IMR-90 (cell line): Measurements from ENCODE around the gene NECTIN2. TPM values are rescaled to one million over a fixed set of nuclear protein-coding genes. Genes with fewer than 3 reads are reported as not detected.
"Not testable (repeated sequence)": the region's sequence is repeated elsewhere in the genome, so short reads cannot be mapped to it uniquely, and the experiment has no call there.

Experiments
- ATAC-seq: fragments of 200-7000 bp; cut with Tn5 transposase; 2 replicates; pipeline ENCODE4 v1.9.1; 2020; ENCODE audit warnings: low read depth, mild to moderate bottlenecking, moderate library complexity
- BruUV-seq: library from RNA; stranded (reverse); fragments of 400-500 nt; replicated peaks from 2 replicates; lab custom pipeline; 2021; lab: Mats Ljungman, UMichigan
- CTCF ChIA-PET: fragments of 300-600 bp; formaldehyde crosslinking; extraction: SDS; loops from one replicate; lab custom pipeline; 2021; ENCODE audit warnings: antibody characterized with exemption; lab: Yijun Ruan, JAX
- POLR2A ChIA-PET: fragments of 300-600 bp; sonication (Branson Sonifier 250); formaldehyde crosslinking; loops from one replicate; lab custom pipeline; 2022; ENCODE audit warnings: antibody characterized with exemption; ENCODE audit not compliant: unreplicated experiment; lab: Charles Lee
- DNase-seq: peaks from one replicate; pipeline ENCODE4 v3.0.0; 2013
- H2AFZ ChIP-seq: replicated peaks from 2 replicates; pipeline ENCODE3; 2013; ENCODE audit warnings: low read length, mild to moderate bottlenecking; ENCODE audit not compliant: poor library complexity
- H2AK5ac ChIP-seq: 2 replicates; pipeline ENCODE4 v1.6.1; 2013; ENCODE audit warnings: low read depth, low read length, inconsistent platforms
- H2AK9ac ChIP-seq: replicated peaks from 2 replicates; pipeline ENCODE3; 2013; ENCODE audit warnings: mild to moderate bottlenecking, low read depth, low read length, moderate library complexity; ENCODE audit not compliant: poor library complexity
- H2BK120ac ChIP-seq: 2 replicates; pipeline ENCODE4 v1.6.1; 2013; ENCODE audit warnings: low read depth, low read length, inconsistent platforms
- H2BK15ac ChIP-seq: 3 replicates; pipeline ENCODE4 v1.6.1; 2013; ENCODE audit warnings: low read depth, low read length, inconsistent platforms
- H2BK20ac ChIP-seq: 2 replicates; pipeline ENCODE4 v1.6.1; 2013; ENCODE audit warnings: low read depth, mild to moderate bottlenecking, inconsistent platforms, low read length, moderate library complexity
- H2BK5ac ChIP-seq: 2 replicates; pipeline ENCODE4 v1.6.1; 2013; ENCODE audit warnings: mild to moderate bottlenecking, low read depth, low read length, inconsistent platforms; ENCODE audit not compliant: poor library complexity, severe bottlenecking
- H3K14ac ChIP-seq: replicated peaks from 2 replicates; pipeline ENCODE4 v1.6.1; 2013; ENCODE audit warnings: low read depth, low read length, inconsistent platforms
- H3K18ac ChIP-seq: 2 replicates; pipeline ENCODE4 v1.6.1; 2013; ENCODE audit warnings: low read depth, low read length, control low read depth
- H3K23ac ChIP-seq: 2 replicates; pipeline ENCODE4 v1.6.1; 2013; ENCODE audit warnings: low read depth, low read length, inconsistent platforms
- H3K27ac ChIP-seq: 2 replicates; pipeline ENCODE4 v1.5.1; 2013; ENCODE audit warnings: mild to moderate bottlenecking, control low read depth, low read length; ENCODE audit not compliant: insufficient read depth
- H3K27me3 ChIP-seq: 2 replicates; pipeline ENCODE4 v1.6.1; 2013; ENCODE audit warnings: low read length; ENCODE audit not compliant: control insufficient read depth, insufficient read depth
- H3K36me3 ChIP-seq: 2 replicates; pipeline ENCODE4 v1.6.1; 2013; ENCODE audit warnings: low read length, mixed read lengths; ENCODE audit not compliant: control insufficient read depth, insufficient read depth
- H3K4ac ChIP-seq: 2 replicates; pipeline ENCODE4 v1.6.1; 2013; ENCODE audit warnings: low read depth, low read length, inconsistent platforms
- H3K4me1 ChIP-seq: 2 replicates; pipeline ENCODE4 v1.6.1; 2013; ENCODE audit warnings: low read length, mixed read lengths; ENCODE audit not compliant: control insufficient read depth, insufficient read depth
- H3K4me2 ChIP-seq: 2 replicates; pipeline ENCODE4 v1.6.1; 2013; ENCODE audit warnings: low read depth, mild to moderate bottlenecking, control low read depth, low read length, moderate library complexity
- H3K4me3 ChIP-seq: 2 replicates; pipeline ENCODE4 v1.5.1; 2013; ENCODE audit warnings: low read depth, mild to moderate bottlenecking, control low read depth, low read length, moderate library complexity; ENCODE audit not compliant: insufficient read depth
- H3K56ac ChIP-seq: 2 replicates; pipeline ENCODE4 v1.6.1; 2013; ENCODE audit warnings: low read length, inconsistent platforms; ENCODE audit not compliant: insufficient read depth; ENCODE audit errors: extremely low read depth
- H3K79me1 ChIP-seq, 2 experiments: 2 replicates each; pipeline ENCODE4 v1.6.1; 2013; ENCODE audit warnings: low read length in 2 of 2, inconsistent platforms in 1 of 2, low read depth in 1 of 2
- H3K9ac ChIP-seq: 2 replicates; pipeline ENCODE4 v1.6.1; 2013; ENCODE audit warnings: low read depth, low read length, control low read depth
- H3K9me1 ChIP-seq: 2 replicates; pipeline ENCODE4 v1.6.1; 2013; ENCODE audit warnings: low read length, inconsistent platforms; ENCODE audit not compliant: insufficient read depth
- H3K9me3 ChIP-seq: 2 replicates; pipeline ENCODE4 v1.6.1; 2013; ENCODE audit warnings: low read length; ENCODE audit not compliant: control insufficient read depth, insufficient read depth
- H4K20me1 ChIP-seq: 2 replicates; pipeline ENCODE4 v1.6.1; 2013; ENCODE audit warnings: low read length, inconsistent platforms; ENCODE audit not compliant: insufficient read depth
- H4K5ac ChIP-seq: 2 replicates; pipeline ENCODE4 v1.6.1; 2013; ENCODE audit warnings: mild to moderate bottlenecking, low read depth, low read length, control low read depth
- H4K8ac ChIP-seq, 2 experiments: 2 replicates each; pipeline ENCODE4 v1.6.1; 2013; ENCODE audit warnings: low read depth in 2 of 2, low read length in 2 of 2, control low read depth in 1 of 2, inconsistent platforms in 1 of 2
- H4K91ac ChIP-seq: 2 replicates; pipeline ENCODE4 v1.6.1; 2013; ENCODE audit warnings: low read depth, low read length, inconsistent platforms; ENCODE audit not compliant: insufficient read depth
- ELK1 ChIP-seq: fragments of 150-350 bp; IDR thresholded peaks from 2 replicates; pipeline ENCODE4 v1.6.1; 2016; ENCODE audit warnings: low read depth, mild to moderate bottlenecking, low read length, moderate library complexity, borderline replicate concordance
- MAZ ChIP-seq: IDR thresholded peaks from 2 replicates; pipeline ENCODE4 v1.6.1; 2012; ENCODE audit warnings: low read depth, mild to moderate bottlenecking, low read length, improper control_type of control experiment, moderate library complexity, borderline replicate concordance
- MXI1 ChIP-seq: IDR thresholded peaks from 2 replicates; pipeline ENCODE4 v1.6.1; 2012; ENCODE audit warnings: low read depth, mild to moderate bottlenecking, low read length, moderate library complexity, borderline replicate concordance
- SMC3 ChIP-seq: fragments of 150-350 bp; IDR thresholded peaks from 2 replicates; pipeline ENCODE4 v1.6.1; 2016; ENCODE audit warnings: low read depth, mild to moderate bottlenecking, antibody characterized with exemption, low read length, moderate library complexity
- WGBS, 2 experiments: methylation state at CpG; one replicate each; pipeline versions ENCODE4 v1.1.5 to v1.1.7; 2013; ENCODE audit warnings: missing lambda C conversion rate in 2 of 2; ENCODE audit not compliant: insufficient read length in 1 of 2; ENCODE audit errors: extremely low coverage in 2 of 2; 5-methylcytosine and 5-hydroxymethylcytosine counted together
- dilution Hi-C: fragments of 300-500 bp; cut with HindIII; formaldehyde crosslinking; loops from one replicate; pipeline ENCODE4 v1.14.3; 2018; ENCODE audit warnings: low sequenced_read_pairs; ENCODE audit not compliant: unreplicated experiment
- in situ Hi-C: fragments of 300-500 bp; cut with MboI; formaldehyde crosslinking; loops from 3 replicates; pipeline ENCODE4 v1.14.3; 2019; ENCODE audit warnings: low sequenced_read_pairs, inconsistent platforms, mixed read lengths
- intact Hi-C: fragments of 100-400 bp; cut with micrococcal nuclease; formaldehyde crosslinking; loops from 2 replicates; pipeline ENCODE4 v1.10.0; 2022
- polyA plus RNA-seq, 3 experiments: library from polyadenylated mRNA; depleted of rRNA; stranded (reverse); fragments of >200 nt; gene quantifications; 2 replicates each; pipeline ENCODE4 v1.2.3, GENCODE V29; 2012; ENCODE audit warnings: low replicate concordance in 1 of 3
- total RNA-seq: library from RNA; depleted of rRNA; stranded (reverse); fragments of >200 nt; gene quantifications from 2 replicates; pipeline ENCODE4 v1.2.3, GENCODE V29; 2012
- TF ChIP-seq, protein P1 (sequence below): fragments of 150-350 bp; IDR thresholded peaks from 2 replicates; pipeline ENCODE4 v1.6.1; 2017; ENCODE audit warnings: mild to moderate bottlenecking, antibody characterized with exemption, low read length, low read depth

Gene NECTIN2
- total and polyA plus RNA-seq, 2 of the 4 experiments (the other 2 are of a cell fraction), result 77.8 to 170 TPM

DNA sequence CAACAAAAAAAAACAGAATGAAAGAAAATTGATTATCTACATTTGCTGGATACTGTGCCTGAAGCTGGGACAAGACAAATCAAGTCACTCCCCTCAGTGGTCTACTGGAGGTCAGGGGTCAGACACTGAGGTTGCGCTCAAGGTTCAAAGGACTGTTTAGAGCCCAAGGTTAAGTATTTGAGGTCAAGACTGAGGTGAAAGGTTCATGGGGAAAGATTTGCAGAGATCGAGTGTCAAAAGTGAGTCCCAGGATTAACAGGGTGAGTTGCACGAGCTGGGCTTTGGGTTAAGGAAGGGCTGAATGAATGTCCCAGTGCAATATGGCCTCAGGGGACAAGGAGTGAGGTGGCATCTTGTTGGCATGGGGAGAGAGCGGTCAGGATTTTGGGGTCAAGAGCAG, 41.6 kb downstream of the NECTIN2 start:
- Histone ChIP-seq H2BK20ac (no peak overlapping the region), H3K56ac (no peak overlapping the region), H2BK120ac (no peak overlapping the region), H4K20me1 (peaks cover 10% of the 10 kb centered on the region; the same call in 1 of the 2 replicates), H3K23ac (no peak overlapping the region), H3K9me1 (peaks cover 10% of the 10 kb centered on the region), H3K4me3 (no peak overlapping the region), H3K36me3 (peaks cover 32% of the 10 kb centered on the region), H3K79me1 (peaks cover 13 to 32% of the 10 kb centered on the region in 2 experiments), H3K27ac (no peak overlapping the region), H4K5ac (no peak overlapping the region), H2BK5ac (no peak overlapping the region), H3K9ac (no peak overlapping the region), H2AFZ (no peak overlapping the region), H4K91ac (no peak overlapping the region), H3K4me1 (peaks cover 6% of the 10 kb centered on the region), H3K14ac (no peak overlapping the region), H3K4me2 (no peak overlapping the region), H3K18ac (no peak overlapping the region), H2AK9ac (no peak overlapping the region), H3K9me3 (no peaks in the 10 kb centered on the region), H2AK5ac (no peak overlapping the region), H3K4ac (no peak overlapping the region), H2BK15ac (no peak overlapping the region), H4K8ac (no peak overlapping the region), H3K27me3 (no peaks in the 10 kb centered on the region)
- ChIA-PET POLR2A (no interaction called here), CTCF (no interaction called here)
- in situ Hi-C loops, result no loop called here
- 83% methylated on average over 3 of the region's 4 CpGs; no CpG with 5 or more reads in 1 of the 2 experiments for WGBS, 2 experiments
- intact Hi-C loops, result no loop called here
- BruUV-seq, result no TSS peak
- TF ChIP-seq MAZ, result no peak
- TF ChIP-seq, protein P1, sequence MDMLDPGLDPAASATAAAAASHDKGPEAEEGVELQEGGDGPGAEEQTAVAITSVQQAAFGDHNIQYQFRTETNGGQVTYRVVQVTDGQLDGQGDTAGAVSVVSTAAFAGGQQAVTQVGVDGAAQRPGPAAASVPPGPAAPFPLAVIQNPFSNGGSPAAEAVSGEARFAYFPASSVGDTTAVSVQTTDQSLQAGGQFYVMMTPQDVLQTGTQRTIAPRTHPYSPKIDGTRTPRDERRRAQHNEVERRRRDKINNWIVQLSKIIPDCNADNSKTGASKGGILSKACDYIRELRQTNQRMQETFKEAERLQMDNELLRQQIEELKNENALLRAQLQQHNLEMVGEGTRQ, result no peak
- TF ChIP-seq ELK1, result no peak
- TF ChIP-seq MXI1, result no peak
- TF ChIP-seq SMC3, result no peak
- dilution Hi-C loops, result no loop called here
- DNase-seq (no peak), ATAC-seq (no peak)

GRCh38 chr19:44888335-44888734, 42.2 kb downstream of the NECTIN2 start:
- H4K91ac ChIP-seq, dilution Hi-C loops, H3K4ac ChIP-seq, CTCF ChIA-PET, in situ Hi-C loops, POLR2A ChIA-PET, H2AK9ac ChIP-seq, H3K27me3 ChIP-seq, H2AFZ ChIP-seq, intact Hi-C loops, H2BK5ac ChIP-seq, H3K9ac ChIP-seq, H3K18ac ChIP-seq, DNase-seq, BruUV-seq, H3K9me1 ChIP-seq, H3K4me2 ChIP-seq, H2BK15ac ChIP-seq, H3K4me1 ChIP-seq, H2BK120ac ChIP-seq, H3K4me3 ChIP-seq, H3K14ac ChIP-seq, H2AK5ac ChIP-seq, H3K27ac ChIP-seq, ATAC-seq, H3K56ac ChIP-seq, H3K9me3 ChIP-seq, H4K8ac ChIP-seq, H4K5ac ChIP-seq, H3K23ac ChIP-seq, H2BK20ac ChIP-seq: not testable (repeated sequence)
- Histone ChIP-seq H4K20me1 (peaks cover 10% of the 10 kb centered on the region; the same call in 1 of the 2 replicates), H3K36me3 (peaks cover 34% of the 10 kb centered on the region), H3K79me1 (peaks cover 18 to 35% of the 10 kb centered on the region in 2 experiments)
- WGBS, 2 experiments, result 96% methylated on average over 3 of the region's 5 CpGs; no CpG with 5 or more reads in 1 of the 2 experiments
